CD4-positive, alpha-beta T cell treated with Interleukin-4 for 4 hours (primary cell): ENCODE data around the gene RNASET2.

Experiments used
- DNase-seq: peaks from one replicate; pipeline ENCODE4 v3.0.0-alpha.2; 2020

RNASET2 gene, protein sequence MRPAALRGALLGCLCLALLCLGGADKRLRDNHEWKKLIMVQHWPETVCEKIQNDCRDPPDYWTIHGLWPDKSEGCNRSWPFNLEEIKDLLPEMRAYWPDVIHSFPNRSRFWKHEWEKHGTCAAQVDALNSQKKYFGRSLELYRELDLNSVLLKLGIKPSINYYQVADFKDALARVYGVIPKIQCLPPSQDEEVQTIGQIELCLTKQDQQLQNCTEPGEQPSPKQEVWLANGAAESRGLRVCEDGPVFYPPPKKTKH

DNA sequence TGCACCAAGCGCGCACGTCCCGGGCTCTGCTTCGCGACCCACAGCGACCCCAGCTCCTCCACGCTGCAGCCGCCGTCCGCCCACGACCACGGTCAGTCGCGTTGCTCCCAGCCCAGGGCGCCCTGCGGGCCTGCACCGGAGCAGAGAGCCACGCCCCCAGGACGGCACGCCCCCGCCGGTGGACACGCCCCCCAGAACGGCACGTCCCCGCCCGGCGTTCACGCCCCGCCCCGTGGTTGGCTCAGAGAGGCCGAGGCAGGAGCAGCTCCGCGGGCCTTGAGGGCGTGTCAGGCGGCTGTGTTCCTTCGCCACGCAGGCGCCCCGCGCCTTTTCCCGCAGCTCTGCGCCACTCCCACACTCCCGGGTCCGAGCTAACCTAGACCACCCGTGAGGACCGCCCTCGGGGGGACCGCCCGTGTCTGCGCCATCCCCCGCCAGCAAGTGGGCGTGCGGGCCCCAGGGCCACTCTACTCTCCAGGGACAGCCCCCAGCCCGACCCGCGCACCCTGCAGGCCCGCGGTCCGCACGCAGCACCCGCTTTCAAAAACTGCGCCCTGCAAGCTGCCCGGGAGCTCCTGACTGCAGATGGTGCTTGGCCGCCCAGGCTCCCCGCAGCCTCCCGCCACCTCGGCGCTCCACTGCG is at the start of gene RNASET2:
Gene RNASET2, minus strand, starts transcription at position 107 of the 643 bp plus-strand sequence. CDS start 368 bp downstream, outside the sequence.
- peak; percentile 95 for DNase-seq

DNA sequence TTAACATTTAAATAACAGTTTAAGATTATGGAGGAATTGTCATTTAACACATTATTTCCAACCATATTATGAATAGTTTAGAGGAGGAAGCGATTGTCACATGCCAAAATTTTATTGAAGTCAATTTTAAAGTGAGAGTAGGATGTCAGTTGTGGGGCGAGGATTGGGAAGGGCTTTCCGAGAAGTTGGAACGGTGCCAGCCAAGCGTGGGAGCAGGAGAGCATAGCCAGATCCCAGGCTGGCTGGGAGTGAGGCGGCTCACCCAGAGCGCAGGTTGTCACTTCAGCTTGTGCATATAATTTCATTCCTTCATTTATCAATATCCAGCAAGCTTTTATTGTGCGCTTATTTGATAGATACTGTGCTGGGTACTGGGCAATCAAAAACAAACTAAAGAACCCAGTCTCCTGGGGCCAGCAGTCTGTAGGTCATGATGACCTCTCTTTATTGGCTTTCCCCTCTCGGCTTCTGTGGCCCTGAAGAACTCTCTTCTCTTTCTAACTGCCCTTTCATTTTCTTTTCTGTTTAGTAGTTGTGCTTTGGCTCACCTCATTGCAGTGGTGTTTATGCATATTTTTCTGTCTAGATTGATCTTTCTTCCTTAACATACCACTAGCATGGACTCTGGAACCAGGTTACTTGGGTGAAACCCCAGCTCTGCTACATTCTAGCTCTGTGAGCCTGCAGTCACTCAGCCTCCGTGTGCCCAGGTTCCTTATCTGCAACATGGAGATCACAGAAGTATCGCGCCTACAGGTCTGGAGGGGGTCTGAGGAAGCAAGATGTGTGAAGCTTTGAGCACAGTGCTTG is 49.2 kb upstream of the RNASET2 start:
- DNase-seq: no peak

DNA sequence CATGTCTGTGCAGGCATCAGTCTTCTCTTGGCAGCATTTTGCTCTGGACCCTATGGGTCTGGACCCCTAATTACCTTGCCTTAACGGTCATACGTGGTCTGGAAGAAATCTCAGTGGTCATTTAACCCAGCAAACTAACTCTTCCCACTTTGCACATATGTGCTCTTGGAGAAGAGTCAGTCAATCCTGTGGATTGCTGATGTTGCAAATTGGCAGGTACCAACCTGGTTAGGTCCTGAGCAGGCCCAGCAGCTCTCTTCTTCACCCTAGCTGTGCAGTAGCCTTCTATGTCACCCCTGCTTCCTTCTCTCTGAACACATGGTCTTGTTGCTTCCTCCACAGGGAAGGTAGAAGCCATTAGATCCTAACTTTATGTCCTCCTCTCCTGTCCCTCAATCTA is 44.4 kb upstream of the RNASET2 start:
- DNase-seq: no peak

GRCh38 chr6:166999884-167000253 is 43.5 kb upstream of the RNASET2 start:
- DNase-seq: no peak

GRCh38 chr6:166999145-166999883 is 43.0 kb upstream of the RNASET2 start, which contains the start of gene CEP43:
CEP43 (plus strand) TSS chr6:166999397; CDS start chr6:166999413, 16 bp downstream.
- peak; percentile 92 for DNase-seq

DNA sequence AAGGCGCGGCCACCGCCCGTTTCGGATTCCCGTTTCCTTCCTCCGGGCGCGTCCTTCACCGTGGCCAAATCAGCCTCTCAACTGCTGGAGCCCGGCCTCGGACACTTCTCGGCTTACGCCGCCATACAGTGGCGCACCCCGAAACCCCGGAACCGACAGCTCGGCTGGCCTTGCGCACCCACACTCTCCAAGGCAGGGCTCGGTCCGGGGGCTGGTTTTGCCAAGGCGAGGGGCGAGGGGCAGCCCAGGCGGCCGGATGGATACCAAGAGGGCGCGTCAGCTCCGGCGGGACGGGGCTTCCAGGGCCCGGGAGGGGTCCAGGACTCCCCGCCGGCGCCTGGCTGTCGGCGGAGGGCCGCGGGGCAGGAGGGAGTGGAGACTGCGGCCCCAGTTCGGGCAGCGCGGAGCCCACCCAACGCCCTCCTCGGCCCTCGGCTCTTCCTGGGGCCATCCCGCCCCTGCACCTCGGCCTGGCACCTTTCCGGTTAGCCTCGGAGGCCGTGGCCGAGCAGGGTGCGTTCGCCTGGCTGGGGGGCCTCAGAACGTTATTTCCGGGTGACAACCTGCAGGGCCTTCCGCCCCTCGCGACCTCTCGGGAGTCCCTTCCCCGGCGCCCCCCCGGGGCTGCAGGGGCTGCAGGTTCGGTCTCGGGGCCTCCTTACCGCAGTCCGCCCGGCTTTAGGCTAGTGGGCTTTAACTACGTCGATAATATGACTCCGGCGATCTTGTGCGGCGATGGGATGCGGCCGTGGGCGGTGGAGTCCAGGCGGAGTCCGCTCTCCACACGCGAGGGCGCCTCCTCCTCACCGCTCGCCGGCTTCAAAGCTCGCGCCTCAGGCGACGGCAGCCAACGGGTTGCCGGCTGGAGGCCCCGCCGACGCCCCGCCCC is 42.1 kb upstream of the RNASET2 start:
- no peak for DNase-seq

DNA sequence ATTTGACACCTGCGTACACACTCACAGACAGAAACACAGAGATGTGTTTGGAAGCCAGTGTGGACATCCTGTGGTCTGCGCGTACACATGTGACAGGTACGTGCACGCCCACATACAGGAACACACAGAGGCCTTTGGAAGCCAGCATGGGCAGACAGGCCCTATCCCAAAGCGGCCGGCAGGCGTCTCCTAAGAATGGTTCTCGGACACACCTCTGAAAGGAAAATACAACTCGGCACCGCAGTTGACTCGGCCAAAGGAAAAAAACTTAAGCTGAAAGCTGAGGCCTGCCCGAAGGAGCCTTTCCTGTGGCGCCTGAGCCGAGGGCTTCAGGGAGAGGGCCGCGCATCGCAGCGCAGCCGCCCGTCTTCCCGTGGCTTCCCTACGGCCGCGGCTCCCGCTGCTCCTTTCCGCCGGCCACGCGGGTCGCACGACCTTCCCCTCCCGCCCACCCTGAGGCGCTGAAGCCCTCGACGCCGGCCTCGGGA is 41.5 kb upstream of the RNASET2 start:
- peak; percentile 33 for DNase-seq

GRCh38 chr6:166997348-166997747 is 41.0 kb upstream of the RNASET2 start:
- no peak for DNase-seq

GRCh38 chr6:166996406-166996805 is 40.1 kb upstream of the RNASET2 start:
- no peak for DNase-seq

- peak; percentile 58 for DNase-seq
These were observed 33.2 kb upstream of the RNASET2 start for GRCh38 chr6:166989427-166990032.

GRCh38 chr6:166988674-166989201 is 32.4 kb upstream of the RNASET2 start:
- no peak for DNase-seq

DNA sequence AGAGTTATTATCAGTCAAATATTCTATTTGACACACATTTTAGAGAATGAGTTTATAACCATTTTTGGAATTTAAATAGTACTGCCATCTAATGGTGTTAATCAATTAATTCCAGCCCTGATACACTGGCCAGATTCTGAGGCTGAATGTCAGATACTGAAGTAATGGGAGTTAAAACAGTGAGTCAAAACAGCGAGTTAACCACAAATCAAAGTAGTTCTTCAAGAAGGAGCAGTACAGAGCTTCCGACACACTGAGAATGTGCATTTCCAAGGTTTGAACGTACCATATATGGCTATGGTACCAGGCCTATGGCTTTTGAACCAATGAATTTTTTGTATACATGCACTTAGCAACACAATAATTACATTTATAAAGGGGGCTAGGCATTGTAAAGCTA is 31.6 kb upstream of the RNASET2 start:
- DNase-seq: peak; percentile 10

DNA sequence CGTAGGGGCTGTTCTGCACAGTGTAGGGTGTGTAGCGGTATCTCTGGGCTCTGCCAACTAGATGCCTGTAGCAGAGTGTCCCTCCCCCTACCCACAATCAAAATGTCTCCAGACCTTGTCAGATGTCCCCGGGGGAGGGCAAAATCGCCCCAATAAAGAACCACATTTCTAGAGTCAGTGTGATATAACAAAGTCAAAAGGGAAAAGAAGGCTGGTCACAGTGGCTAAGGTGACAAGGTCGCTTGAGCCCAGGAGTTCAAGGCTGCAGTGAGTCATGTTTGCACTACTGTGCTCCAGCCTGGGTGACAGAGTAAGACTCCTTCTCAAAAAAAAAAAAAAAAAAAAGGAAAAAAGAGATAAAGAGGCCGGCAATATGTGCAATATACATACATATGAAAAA is 31.1 kb upstream of the RNASET2 start:
- DNase-seq: no peak

- DNase-seq: no peak
These were observed 24.4 kb upstream of the RNASET2 start for GRCh38 chr6:166980738-166981137.

DNA sequence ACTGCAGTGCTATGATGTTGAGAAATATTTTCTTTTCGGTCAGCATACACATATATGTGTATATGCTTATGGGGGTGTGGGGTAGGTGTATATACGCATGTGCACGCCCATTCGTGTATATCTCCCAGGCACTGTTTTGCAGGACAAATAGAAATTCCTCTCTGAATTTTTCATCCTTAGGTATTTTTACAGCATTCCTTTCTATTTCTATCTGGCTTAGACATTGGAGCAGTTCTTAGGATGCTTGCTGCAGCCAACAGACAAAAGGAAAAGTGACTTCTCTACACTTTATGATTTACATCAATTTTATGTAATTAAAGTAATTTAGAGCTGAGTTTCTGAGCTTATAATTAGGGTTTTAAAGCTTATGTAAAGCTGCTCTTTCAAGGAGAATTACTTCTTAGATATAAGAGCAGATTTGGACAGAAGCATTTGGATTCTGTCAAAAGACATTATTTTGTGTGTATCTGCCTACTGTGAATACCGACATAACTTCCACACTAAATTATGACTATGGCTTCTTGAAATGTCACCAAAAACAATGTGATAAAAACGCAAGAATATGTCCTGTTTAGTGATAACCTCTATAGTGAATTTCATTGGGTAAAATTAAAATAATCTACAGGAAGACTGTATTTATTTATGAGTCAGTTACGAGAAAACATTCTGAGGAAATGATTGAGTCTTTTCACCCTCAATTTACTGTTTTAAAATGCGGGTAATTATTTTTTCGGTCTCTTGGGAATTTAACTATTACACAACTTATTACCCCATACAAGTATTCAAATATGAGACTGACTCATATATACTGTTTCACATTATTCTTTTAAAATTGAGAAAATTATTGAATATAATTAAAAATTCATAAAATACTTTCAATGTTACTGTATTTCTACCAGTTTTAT is 21.5 kb upstream of the RNASET2 start:
- DNase-seq: no peak

DNA sequence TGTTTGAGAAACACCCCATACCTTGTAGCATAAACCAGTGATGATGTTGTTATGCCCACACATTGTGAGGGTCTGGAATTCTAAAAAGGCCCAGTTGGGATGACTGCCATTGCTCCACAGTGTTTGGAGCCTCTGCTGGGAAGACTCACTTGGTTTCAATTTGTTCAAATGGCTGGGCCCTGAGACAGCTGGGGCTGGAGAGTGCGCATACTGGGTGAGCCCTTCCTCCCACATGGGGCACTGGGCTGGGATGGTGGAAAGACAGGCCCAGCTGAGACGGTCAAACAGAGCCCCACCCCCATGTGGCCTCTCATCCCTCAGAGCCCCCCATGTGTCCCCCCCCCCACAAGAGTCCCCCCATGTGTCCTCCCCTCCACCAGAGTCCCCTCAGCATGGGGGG is 20.3 kb upstream of the RNASET2 start:
- no peak for DNase-seq

DNA sequence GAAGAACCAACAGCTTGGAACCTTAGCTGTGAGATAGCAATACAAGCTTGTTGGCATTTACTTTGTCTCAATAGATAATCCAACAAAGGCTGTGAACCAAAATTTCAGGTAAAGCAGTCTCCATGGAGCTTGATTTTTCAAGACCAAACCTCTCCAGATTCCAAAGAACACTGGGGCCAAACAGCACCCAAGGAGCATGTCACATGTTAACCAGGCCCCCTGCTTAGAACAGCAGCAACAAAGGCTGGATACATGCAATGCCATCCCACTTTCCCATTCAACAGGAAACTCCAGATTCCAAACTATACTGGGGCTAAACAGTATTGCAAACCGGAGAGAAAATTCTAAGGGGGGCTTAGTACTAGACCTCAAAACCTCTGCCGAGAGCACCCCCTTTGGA is 15.8 kb upstream of the RNASET2 start:
- no peak for DNase-seq

DNA sequence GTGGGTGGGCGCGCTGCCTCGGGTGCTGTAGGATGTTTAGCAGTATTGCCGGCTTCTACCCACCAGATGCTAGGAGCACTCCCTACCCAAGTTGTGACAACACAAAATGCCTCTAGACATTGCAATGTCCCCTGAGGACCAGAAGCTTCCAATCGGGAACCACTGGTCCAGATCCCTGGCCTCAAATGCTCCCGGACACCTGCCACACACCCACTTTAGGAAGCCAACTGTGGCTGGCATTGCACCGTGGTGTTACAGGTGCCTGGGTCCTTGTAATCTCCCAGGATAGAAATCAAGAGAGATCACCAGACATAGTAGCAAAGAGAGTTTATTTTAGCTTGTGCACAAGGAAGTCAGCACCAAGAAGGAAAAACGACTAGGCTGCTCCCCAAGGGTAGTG is 14.9 kb upstream of the RNASET2 start:
- no peak for DNase-seq

- no peak for DNase-seq
These were observed 14.4 kb upstream of the RNASET2 start for GRCh38 chr6:166970776-166971175.

GRCh38 chr6:166970091-166970490 is 13.7 kb upstream of the RNASET2 start:
- DNase-seq: no peak
